GM18870 (cell line): Measurements from ENCODE around the gene GREM2.

ENCODE experiments used
- ATAC-seq: cut with Tn5 transposase; IDR thresholded peaks from one replicate; pipeline ENCODE4 v1.9.1; 2021; ENCODE audit warnings: moderate library complexity; ENCODE audit not compliant: unreplicated experiment

Gene GREM2

GRCh38 chr1:240503036-240503435 lies 108.9 kb downstream of the GREM2 start:
- ATAC-seq: no peak

GRCh38 chr1:240501115-240501514 lies 110.8 kb downstream of the GREM2 start:
- ATAC-seq: no peak

- ATAC-seq: no peak
These were observed 111.3 kb downstream of the GREM2 start for GRCh38 chr1:240500647-240501046.

GRCh38 chr1:240499012-240499411 lies 112.9 kb downstream of the GREM2 start:
- no peak for ATAC-seq

DNA sequence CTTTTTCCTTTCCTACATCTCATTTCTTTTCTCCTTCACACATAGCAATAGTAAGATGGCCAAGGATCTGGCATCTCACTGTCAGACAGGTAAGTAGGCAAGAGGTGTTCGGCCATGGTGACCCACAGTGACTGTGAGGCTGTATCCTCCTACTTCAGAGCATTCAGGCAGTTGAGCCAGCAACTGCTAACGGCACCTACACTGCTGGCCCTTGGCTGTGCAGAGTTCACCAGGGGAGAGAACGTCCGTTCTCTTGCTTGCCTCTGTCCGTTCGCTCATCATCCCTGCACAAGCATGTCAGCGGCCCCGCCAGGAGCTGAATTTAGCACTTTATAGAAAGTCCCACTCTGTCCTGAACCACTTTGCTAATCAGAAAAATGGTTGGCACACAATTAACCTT lies 113.6 kb downstream of the GREM2 start:
- no peak for ATAC-seq

DNA sequence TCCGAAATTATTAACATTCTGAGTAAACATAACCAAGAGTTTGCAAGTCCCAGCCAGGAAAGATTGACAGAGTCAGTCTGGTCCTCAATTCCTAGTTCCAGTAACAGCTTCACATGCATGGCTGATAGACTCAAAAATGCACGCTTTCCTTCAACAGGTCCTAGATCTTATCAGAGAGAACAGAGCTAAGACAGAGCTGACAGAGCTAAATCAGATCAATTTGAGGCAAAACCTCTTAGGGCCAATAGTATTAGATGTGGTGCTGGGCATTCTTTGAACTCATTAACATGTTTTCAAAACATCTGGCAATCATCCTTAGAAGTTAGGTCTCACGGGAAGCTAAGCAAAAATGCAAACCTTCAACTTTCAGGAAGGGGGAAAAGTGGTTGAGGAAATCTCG lies 114.0 kb downstream of the GREM2 start:
- no peak for ATAC-seq

- no peak for ATAC-seq
These were observed 115.0 kb downstream of the GREM2 start for GRCh38 chr1:240496941-240497340.

DNA sequence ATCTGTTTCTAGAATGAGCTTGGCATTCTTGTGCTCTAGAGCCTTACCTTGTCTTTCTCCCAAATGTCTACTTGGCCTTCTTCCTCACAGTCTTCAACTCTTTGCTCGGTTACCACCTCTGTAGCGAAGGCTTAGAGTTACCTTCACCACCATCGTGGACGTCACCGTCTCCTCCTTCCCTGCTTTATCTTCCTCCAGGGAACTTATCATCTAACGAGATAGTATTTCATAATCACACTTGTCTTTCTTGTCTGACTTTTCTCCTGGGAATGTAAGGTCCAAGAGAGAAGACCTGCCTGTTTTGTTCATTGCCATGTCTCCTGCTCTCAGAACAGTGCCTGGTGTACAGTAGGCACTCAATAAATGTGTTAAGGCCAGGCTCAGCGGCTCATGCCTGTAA lies 115.6 kb downstream of the GREM2 start:
- ATAC-seq: no peak

GRCh38 chr1:240495601-240496000 lies 116.4 kb downstream of the GREM2 start:
- no peak for ATAC-seq

DNA sequence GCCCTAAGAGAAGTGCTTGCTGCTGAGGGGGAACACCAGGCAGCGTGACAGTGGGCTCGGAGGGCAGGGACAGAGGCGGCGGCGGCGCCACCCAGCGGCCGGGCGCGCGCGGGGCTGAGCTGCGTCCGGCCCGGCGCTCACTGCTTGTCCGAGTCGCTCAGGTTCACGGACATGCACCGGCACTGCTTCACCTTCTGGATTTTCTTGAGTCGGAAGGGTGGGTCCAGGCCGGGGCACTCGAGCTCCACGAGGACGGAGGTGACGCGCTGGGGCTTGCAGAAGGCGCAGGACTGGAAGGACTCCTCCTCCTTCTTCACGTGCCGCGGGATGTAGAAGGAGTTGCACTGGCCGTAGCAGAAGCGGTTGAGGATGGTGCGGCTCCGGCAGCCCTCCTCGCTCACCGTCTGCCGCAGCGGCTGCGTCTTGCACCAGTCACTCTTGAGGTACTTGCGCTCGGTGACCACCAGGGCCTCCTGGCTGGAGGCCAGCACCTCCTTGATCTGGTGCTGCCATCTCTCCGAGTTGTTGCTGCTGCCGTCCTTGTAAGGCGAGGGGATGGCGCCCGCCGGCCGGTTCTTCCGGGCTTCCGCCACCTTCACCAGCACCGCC lies 119.0 kb downstream of the GREM2 start:
- ATAC-seq: no peak

- ATAC-seq: no peak
These were observed 120.2 kb downstream of the GREM2 start for GRCh38 chr1:240491796-240492195.

DNA sequence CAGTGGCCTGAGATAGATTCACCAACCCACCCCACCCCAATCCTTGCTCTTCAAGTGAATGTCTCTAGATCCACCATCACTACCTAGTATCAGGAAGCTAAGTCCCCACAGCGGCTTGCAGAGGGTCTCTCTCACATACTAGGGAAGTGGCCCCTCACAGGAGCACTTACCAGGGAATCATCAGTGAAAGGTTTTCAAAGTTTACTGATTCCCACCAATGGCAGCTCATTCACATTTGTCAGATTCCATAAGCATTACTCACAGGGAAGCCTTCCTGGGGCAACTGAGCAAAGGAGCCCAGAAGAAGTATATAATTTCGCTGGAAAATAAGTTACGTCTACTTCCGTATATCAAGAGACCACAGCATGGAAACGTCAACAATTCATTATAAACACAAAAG lies 120.8 kb downstream of the GREM2 start:
- ATAC-seq: no peak

DNA sequence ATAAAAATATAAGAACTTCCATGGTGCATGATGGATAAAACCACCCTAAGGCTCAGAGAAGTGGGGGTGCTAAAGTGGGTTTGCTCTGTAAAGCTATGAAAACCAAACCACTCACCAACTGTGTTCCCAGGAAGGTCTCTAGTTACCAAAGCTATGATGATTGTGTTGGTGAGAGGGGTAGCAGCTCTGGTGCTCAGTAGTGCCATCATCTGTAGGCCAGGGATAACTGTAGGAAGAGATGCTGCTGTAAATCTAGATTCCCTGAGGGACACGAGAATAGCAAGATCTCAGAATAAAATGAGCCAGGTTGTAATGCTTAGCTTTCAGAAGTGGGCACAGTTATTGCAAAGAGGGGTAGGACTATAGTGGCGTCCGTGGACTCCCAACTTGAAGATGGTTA lies 124.5 kb downstream of the GREM2 start:
- ATAC-seq: no peak

DNA sequence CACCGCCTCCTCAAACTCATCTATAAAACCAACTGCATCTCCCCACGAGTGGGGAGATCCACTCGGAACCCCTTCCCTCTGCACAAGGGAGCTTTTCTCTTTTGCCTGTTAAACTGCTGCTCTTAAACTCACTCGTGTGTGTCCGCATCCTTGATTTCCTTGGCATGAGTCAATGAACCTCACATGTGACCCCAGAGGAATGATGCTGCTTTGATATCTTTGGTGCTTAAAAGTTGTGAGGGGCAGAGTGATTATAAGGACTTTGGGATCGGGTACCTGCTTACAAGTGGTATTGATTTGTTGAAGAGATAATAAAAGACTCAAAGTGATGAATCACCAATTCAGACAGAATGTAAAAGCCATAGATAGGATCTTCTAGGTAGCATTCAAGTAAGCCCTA lies 125.3 kb downstream of the GREM2 start:
- ATAC-seq: no peak

- ATAC-seq: no peak
These were observed 127.0 kb downstream of the GREM2 start for GRCh38 chr1:240484804-240485443.

DNA sequence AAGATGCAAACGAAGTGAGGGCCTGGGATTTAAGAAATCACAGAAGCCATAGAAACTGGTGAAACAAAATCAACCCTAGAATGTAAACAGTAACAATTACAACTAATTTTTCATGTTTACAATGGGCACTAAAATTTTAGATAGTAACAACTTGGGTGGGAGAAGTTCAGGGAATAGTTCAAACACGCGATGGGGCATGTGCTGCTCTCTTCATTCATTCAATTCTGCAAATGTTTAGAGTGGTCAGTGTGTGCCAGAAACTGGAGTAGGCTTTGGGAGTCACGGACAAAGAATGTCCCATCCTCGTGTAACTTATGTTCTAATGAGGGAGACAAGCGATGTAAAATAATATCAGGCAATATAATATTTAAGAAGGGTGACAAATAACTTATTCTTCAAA lies 133.4 kb downstream of the GREM2 start:
- ATAC-seq: no peak

GRCh38 chr1:240475832-240476231 lies 136.1 kb downstream of the GREM2 start:
- no peak for ATAC-seq

GRCh38 chr1:240474133-240474614 lies 137.8 kb downstream of the GREM2 start:
- peak; percentile 93 for ATAC-seq

DNA sequence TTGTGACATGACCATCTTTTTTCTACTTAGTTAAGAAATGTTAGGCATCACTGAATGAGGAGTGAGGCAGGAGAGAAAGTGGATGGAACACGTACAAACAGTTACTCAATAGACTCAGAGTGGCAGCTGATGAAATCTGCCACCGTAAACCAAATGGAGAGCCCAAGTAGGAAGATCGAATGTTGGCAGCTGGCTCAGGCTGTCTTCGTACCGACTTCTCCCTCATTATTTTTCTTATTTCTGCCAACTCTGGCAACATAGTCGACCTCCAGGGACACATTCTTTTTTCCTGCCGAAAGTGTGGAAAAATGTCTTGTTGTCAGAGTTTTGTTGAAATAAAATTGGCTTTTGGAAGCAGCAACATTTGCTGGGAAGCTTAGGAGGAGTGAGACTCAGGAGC lies 143.3 kb downstream of the GREM2 start:
- ATAC-seq: no peak

- ATAC-seq: no peak
These were observed 144.1 kb downstream of the GREM2 start for GRCh38 chr1:240467895-240468294.

DNA sequence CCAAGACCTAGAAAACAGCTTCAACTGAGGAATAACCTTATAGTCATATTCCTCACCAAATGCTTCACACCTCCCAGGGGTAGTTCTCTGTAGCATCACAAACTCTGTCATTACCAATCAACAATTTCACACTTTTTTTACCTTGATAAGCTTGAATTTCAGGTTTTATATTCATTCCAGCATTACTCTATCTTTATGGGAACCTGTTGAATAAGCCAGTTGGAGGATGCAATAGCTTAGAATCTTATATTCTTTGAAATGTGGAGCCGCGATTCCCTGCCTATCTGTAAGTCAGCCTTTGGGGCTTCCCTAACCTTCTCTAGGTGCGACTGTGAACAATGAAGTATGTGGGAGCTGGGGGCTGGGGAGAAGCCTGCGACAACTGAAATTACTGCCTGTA lies 145.4 kb downstream of the GREM2 start:
- no peak for ATAC-seq

DNA sequence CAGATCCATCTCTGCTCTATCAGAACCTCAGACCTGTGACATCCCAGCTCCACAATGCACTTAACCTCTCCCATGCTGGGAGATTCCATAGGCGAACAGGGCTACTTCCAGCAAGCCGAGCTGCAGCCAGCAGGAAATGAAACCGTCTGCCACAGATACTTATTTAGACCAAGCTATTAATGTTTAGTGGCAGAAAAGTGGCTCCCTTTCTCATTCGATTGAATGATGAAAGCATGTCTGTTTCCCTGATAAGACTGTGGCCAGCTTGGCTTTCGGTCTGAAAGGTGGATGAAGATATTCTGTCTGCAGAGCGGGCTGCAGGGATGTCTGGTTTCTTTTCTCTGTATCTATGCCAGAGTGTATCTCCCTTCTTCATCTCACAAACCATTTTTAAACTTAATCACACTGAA lies 146.4 kb downstream of the GREM2 start:
- ATAC-seq: no peak

- ATAC-seq: no peak
These were observed 147.9 kb downstream of the GREM2 start for GRCh38 chr1:240464099-240464498.
